Sigmoid colon (tissue), 7 donors: ENCODE data around the gene GBGT1. TPM values are rescaled to one million over a fixed set of nuclear protein-coding genes. Genes with fewer than 3 reads are reported as not detected.

Experiments used
- DNase-seq: peaks from one replicate; pipeline ENCODE4 v3.0.0-alpha.2; 2019
- H3K27ac ChIP-seq, 4 donors: fragments of 200-600 bp; sonication (generic); one replicate each; pipeline ENCODE4 v1.5.1; 2016 to 2019; ENCODE audit warnings: mild to moderate bottlenecking in 1 of 4
- H3K27me3 ChIP-seq, 3 donors: fragments of 200-600 bp; sonication (generic); one replicate each; pipeline ENCODE4 v1.5.1; 2019; ENCODE audit warnings: mild to moderate bottlenecking in 1 of 3
- H3K36me3 ChIP-seq, 4 donors: fragments of 200-600 bp; sonication (generic); one replicate each; pipeline ENCODE4 v1.5.1; 2016 to 2019
- H3K4me1 ChIP-seq, 4 donors: fragments of 200-600 bp; sonication (generic); one replicate each; pipeline ENCODE4 v1.5.1; 2017 to 2019
- H3K4me3 ChIP-seq, 4 donors: fragments of 200-600 bp; sonication (generic); one replicate each; pipeline ENCODE4 v1.5.1; 2017 to 2019; ENCODE audit warnings: mild to moderate bottlenecking in 2 of 4, moderate library complexity in 1 of 4
- H3K9me3 ChIP-seq, 4 donors: fragments of 200-600 bp in 3 of 4; sonication (generic) in 3 of 4; one replicate each; pipeline versions ENCODE4 v1.5.1 to v1.6.1; 2013 to 2019
- EP300 ChIP-seq, 4 donors: sonication (generic); formaldehyde crosslinking; IDR thresholded peaks; one replicate each; pipeline ENCODE4 v1.6.1; 2017; ENCODE audit warnings: antibody characterized with exemption in 4 of 4
- POLR2A ChIP-seq, 2 donors: fragments of 450-650 bp; IDR thresholded peaks; one replicate each; pipeline ENCODE4 v1.6.1; 2016; ENCODE audit warnings: antibody characterized with exemption in 2 of 2, mild to moderate bottlenecking in 2 of 2, moderate library complexity in 2 of 2
- POLR2AphosphoS5 ChIP-seq, 4 donors: sonication (generic); formaldehyde crosslinking; IDR thresholded peaks; one replicate each; pipeline ENCODE4 v1.6.1; 2017; ENCODE audit warnings: antibody characterized with exemption in 4 of 4
- WGBS, 2 donors: extraction: QIAGEN DNeasy Blood & Tissue Kit; methylation state at CpG; one replicate each; pipeline ENCODE4 v1.1.7; 2013; 5-methylcytosine and 5-hydroxymethylcytosine counted together
- intact Hi-C: fragments of 100-400 bp; cut with DNase I; formaldehyde crosslinking; loops from one replicate; pipeline ENCODE4 v1.15.1; 2023
- polyA plus RNA-seq, 3 donors: library from polyadenylated mRNA; stranded (reverse); fragments of 200-250 nt; gene quantifications; one replicate each; pipeline ENCODE4 v1.2.3, GENCODE V29; 2013
- total RNA-seq, 4 donors: library from RNA; depleted of rRNA; stranded (reverse); fragments of >200 nt; gene quantifications; one replicate each; pipeline ENCODE4 v1.1.0, GENCODE V29; 2016
- TF ChIP-seq, protein P1 (sequence below), 4 experiments: fragments of 450-650 bp in 3 of 4; fragments of 200-600 bp in 1 of 4; IDR thresholded peaks; one replicate each; pipeline ENCODE4 v1.5.1; 2016 to 2019; ENCODE audit warnings: antibody characterized with exemption in 4 of 4, mild to moderate bottlenecking in 3 of 4, moderate library complexity in 2 of 4
- donor health status: healthy with polysubstance abuse.
- donor health status: Bipolar disorder and iron deficiency.
- donor health status: healthy.

GBGT1 gene
- total and polyA plus RNA-seq, 7 donors: 4.2 to 31.1 (median 9.9) TPM

DNA sequence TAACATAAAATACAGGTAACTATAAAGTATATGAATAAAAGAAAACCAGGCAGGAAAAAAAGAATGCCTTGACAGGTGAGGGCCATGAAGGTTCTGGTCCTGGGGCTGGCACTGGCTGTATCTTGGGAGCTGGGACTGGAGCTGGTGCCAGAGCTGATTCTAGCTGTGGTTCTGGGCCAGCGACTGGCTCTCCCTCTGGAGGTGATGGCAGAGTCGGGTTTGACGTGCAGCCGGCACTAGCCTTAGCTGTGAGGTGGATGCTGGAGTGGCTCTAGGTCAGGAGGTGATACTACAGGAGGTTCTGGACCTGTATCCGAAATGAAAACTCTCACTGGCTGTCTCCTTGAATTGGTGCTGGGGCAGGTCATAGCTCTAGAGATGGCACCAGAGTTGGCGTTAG is 23.0 kb upstream of the GBGT1 start:
- no peak overlapping the region for H3K27ac ChIP-seq
- intact Hi-C loops: loop anchor here (1.0 kb wide), 1 partner anchor 300 kb away; no protein-coding TSS in a partner anchor
- no peak overlapping the region for H3K4me3 ChIP-seq
- TF ChIP-seq EP300 (IDR thresholded peaks at IDR 0.05) (no peak), POLR2A (IDR thresholded peaks at IDR 0.05) (no peak), POLR2AphosphoS5 (IDR thresholded peaks at IDR 0.05) (no peak)
- TF ChIP-seq, protein P1, sequence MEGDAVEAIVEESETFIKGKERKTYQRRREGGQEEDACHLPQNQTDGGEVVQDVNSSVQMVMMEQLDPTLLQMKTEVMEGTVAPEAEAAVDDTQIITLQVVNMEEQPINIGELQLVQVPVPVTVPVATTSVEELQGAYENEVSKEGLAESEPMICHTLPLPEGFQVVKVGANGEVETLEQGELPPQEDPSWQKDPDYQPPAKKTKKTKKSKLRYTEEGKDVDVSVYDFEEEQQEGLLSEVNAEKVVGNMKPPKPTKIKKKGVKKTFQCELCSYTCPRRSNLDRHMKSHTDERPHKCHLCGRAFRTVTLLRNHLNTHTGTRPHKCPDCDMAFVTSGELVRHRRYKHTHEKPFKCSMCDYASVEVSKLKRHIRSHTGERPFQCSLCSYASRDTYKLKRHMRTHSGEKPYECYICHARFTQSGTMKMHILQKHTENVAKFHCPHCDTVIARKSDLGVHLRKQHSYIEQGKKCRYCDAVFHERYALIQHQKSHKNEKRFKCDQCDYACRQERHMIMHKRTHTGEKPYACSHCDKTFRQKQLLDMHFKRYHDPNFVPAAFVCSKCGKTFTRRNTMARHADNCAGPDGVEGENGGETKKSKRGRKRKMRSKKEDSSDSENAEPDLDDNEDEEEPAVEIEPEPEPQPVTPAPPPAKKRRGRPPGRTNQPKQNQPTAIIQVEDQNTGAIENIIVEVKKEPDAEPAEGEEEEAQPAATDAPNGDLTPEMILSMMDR (IDR thresholded peaks at IDR 0.05): no peak
- peak; percentile 40 for DNase-seq
- no peaks in the 10 kb centered on the region for H3K9me3 ChIP-seq
- peaks cover 0 to 26% (median 2%) of the 10 kb centered on the region in 3 donors for H3K27me3 ChIP-seq
- no peaks in the 10 kb centered on the region for H3K36me3 ChIP-seq
- 85 to 94% methylated on average over 6 of the region's 6 CpGs for WGBS, 2 donors
- H3K4me1 ChIP-seq: peaks cover 0 to 5% (median 2%) of the 10 kb centered on the region in 4 donors

DNA sequence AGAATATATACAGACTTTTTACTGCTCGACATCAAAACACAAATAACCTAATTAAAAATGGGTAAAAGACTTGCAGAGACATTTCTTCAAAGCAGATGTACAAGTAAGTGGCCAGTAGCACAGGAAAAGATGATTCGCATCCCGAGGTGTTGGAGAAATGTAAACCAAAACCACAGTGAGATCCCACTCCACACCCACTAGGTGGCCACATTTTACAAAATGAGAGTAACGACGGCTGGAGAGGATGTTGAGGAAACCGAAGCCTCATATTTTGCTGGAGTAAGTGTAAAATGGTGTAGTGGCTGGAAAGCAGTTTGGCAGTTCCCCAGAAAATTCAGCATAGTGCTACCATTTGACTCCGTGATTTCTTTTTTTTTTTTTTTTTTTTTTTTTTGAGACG is 21.3 kb upstream of the GBGT1 start:
- H3K36me3 ChIP-seq: no peaks in the 10 kb centered on the region
- H3K27me3 ChIP-seq: peaks cover 0 to 26% (median 0%) of the 10 kb centered on the region in 3 donors
- WGBS, 2 donors: 3 to 5% methylated on average over 7 of the region's 8 CpGs
- peak; percentile 69 for DNase-seq
- H3K9me3 ChIP-seq: no peaks in the 10 kb centered on the region
- intact Hi-C loops: loop anchor here (5.0 kb wide), 1 partner anchor 142 kb away; no protein-coding TSS in a partner anchor
- TF ChIP-seq, protein P1 (IDR thresholded peaks at IDR 0.05): peak in 3 of 4 experiments; percentile 44 to 56 (median 46)
- TF ChIP-seq EP300 (IDR thresholded peaks at IDR 0.05): no peak
- no peak overlapping the region for H3K4me3 ChIP-seq
- H3K27ac ChIP-seq: no peak overlapping the region
- H3K4me1 ChIP-seq: peaks cover 0 to 5% (median 2%) of the 10 kb centered on the region in 4 donors

DNA sequence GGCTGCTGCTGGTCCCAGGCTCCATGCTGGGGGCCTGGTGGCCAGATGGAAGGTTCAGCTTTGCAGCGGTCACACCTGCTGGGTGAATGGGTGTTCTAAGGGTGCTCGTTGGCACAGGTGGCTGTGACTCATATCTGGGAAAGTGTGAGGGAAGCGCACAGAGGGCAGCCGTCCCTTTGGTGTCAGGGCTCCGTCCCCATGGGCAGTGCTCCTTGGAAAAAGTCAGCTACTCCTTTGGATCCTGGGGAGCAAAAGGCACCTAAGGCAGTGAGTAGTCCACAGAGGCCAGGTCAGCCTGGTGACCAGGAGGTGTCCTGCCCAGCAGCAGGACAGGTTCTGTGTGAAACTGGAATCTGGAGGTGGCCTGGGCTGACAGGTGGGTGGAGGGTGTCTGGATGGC is 18.4 kb upstream of the GBGT1 start:
- TF ChIP-seq EP300 (IDR thresholded peaks at IDR 0.05) (no peak), POLR2AphosphoS5 (IDR thresholded peaks at IDR 0.05) (no peak), POLR2A (IDR thresholded peaks at IDR 0.05) (no peak)
- TF ChIP-seq, protein P1 (IDR thresholded peaks at IDR 0.05): no peak
- no peaks in the 10 kb centered on the region for H3K9me3 ChIP-seq
- H3K27ac ChIP-seq: no peak overlapping the region
- no peaks in the 10 kb centered on the region for H3K36me3 ChIP-seq
- peak; percentile 29 for DNase-seq
- WGBS, 2 donors: 74 to 84% methylated on average over 5 of the region's 5 CpGs
- H3K27me3 ChIP-seq: peaks cover 0 to 16% (median 0%) of the 10 kb centered on the region in 3 donors
- H3K4me3 ChIP-seq: no peak overlapping the region
- intact Hi-C loops: loop anchor here (5.0 kb wide), 1 partner anchor 145 kb away; no protein-coding TSS in a partner anchor
- peaks cover 0 to 5% (median 2%) of the 10 kb centered on the region in 4 donors for H3K4me1 ChIP-seq

DNA sequence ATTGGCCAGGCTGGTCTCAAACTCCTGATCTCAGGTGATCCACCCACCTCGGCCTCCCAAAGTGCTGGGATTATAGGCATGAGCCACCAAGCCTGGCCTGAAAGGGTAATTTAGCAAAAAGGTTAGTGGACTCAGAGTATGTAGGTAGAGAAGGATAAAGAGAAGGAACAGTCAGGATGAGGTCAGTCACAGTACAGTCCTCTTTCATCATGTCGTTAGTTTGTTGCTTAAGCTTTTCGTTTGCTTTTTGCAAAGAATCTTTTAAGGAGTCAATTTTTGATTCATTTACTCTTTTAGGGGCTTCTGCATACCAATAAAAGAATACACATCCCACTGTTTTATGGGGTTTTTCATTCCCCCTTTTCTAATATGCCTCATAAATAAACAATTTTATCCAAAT is 17.8 kb upstream of the GBGT1 start:
- H3K27ac ChIP-seq: no peak overlapping the region
- H3K4me3 ChIP-seq: no peak overlapping the region
- H3K9me3 ChIP-seq: no peaks in the 10 kb centered on the region
- peaks cover 0 to 5% (median 2%) of the 10 kb centered on the region in 4 donors for H3K4me1 ChIP-seq
- intact Hi-C loops: loop anchor here (5.0 kb wide), 1 partner anchor 146 kb away; no protein-coding TSS in a partner anchor
- WGBS, 2 donors: 83 to 85% methylated on average over 3 of the region's 3 CpGs
- no peak for DNase-seq
- no peaks in the 10 kb centered on the region for H3K36me3 ChIP-seq
- peaks cover 0 to 16% (median 0%) of the 10 kb centered on the region in 3 donors for H3K27me3 ChIP-seq
- TF ChIP-seq, protein P1 (IDR thresholded peaks at IDR 0.05): no peak
- TF ChIP-seq POLR2A (IDR thresholded peaks at IDR 0.05): no peak
- no peak for TF ChIP-seq POLR2AphosphoS5 (IDR thresholded peaks at IDR 0.05)
- TF ChIP-seq EP300 (IDR thresholded peaks at IDR 0.05): no peak

DNA sequence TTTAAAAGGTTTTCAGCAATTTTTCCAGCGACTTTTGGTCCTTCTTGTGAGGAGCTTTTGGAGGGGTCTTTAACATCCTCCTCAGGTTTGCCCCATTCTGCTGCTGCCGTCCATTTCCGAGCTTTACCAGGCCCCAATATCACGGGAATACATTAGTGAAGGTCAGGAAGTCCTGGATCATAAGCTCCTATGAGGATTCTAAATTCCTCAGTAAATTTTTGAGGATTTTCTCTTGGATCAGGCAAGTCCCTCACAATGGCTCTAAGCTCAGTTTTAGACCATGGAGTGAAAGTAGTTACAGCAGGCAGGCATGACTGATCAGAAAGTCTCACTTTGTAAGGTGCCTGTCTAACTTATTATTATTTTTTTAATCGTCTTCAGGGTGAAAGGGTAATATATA is 17.2 kb upstream of the GBGT1 start:
- Histone ChIP-seq H3K27me3 (peaks cover 0 to 16% (median 0%) of the 10 kb centered on the region in 3 donors), H3K27ac (no peak overlapping the region), H3K4me3 (no peak overlapping the region), H3K4me1 (peaks cover 0 to 5% (median 2%) of the 10 kb centered on the region in 4 donors), H3K9me3 (no peaks in the 10 kb centered on the region), H3K36me3 (no peaks in the 10 kb centered on the region)
- TF ChIP-seq, protein P1 (IDR thresholded peaks at IDR 0.05): no peak
- TF ChIP-seq POLR2AphosphoS5 (IDR thresholded peaks at IDR 0.05) (no peak), POLR2A (IDR thresholded peaks at IDR 0.05) (no peak), EP300 (IDR thresholded peaks at IDR 0.05) (no peak)
- no peak for DNase-seq
- intact Hi-C loops: loop anchor here (5.0 kb wide), 1 partner anchor 146 kb away; no protein-coding TSS in a partner anchor
- WGBS, 2 donors: 81 to 84% methylated on average over 5 of the region's 5 CpGs
